Osteocyte (in vitro differentiated cells): ENCODE measurements around the gene TBCEL. TPM values are rescaled to one million over a fixed set of nuclear protein-coding genes. Genes with fewer than 3 reads are reported as not detected.
"Not testable (repeated sequence)": the region's sequence is repeated elsewhere in the genome, so short reads cannot be mapped to it uniquely, and the experiment has no call there.

Experiments used
- DNase-seq: peaks from one replicate; pipeline ENCODE4 v3.0.0; 2021; ENCODE audit warnings: mixed read lengths; ENCODE audit not compliant: unreplicated experiment; ENCODE audit errors: extremely low spot score
- H3K27ac Mint-ChIP-seq: one replicate; pipeline ENCODE4 v1.8.0; 2021; ENCODE audit warnings: mild to moderate bottlenecking, mixed read lengths; ENCODE audit not compliant: unreplicated experiment
- H3K27me3 Mint-ChIP-seq: one replicate; pipeline ENCODE4 v1.8.0; 2021; ENCODE audit warnings: mixed read lengths; ENCODE audit not compliant: unreplicated experiment
- H3K36me3 Mint-ChIP-seq: one replicate; pipeline ENCODE4 v1.8.0; 2021; ENCODE audit warnings: mixed read lengths; ENCODE audit not compliant: unreplicated experiment
- H3K4me1 Mint-ChIP-seq: one replicate; pipeline ENCODE4 v1.8.0; 2021; ENCODE audit warnings: mixed read lengths; ENCODE audit not compliant: unreplicated experiment
- H3K4me3 Mint-ChIP-seq: one replicate; pipeline ENCODE4 v1.8.0; 2021; ENCODE audit warnings: mild to moderate bottlenecking, moderate library complexity, mixed read lengths; ENCODE audit not compliant: unreplicated experiment
- H3K9me3 Mint-ChIP-seq: one replicate; pipeline ENCODE4 v1.8.0; 2021; ENCODE audit warnings: mixed read lengths; ENCODE audit not compliant: unreplicated experiment
- CTCF ChIP-seq: fragments of 200-600 bp; sonication (generic); IDR thresholded peaks from 2 replicates; pipeline ENCODE4 v1.5.0; 2021; ENCODE audit warnings: antibody characterized with exemption, mild to moderate bottlenecking, moderate library complexity
- total RNA-seq: library from RNA; stranded (reverse); gene quantifications from 2 replicates; pipeline ENCODE4 v1.2.1, GENCODE V29; 2021

TBCEL gene
- total RNA-seq, 1 donor from 2014 or later: 40.4 TPM

GRCh38 chr11:121006922-121007321 lies 17.0 kb upstream of the TBCEL start:
- Mint-ChIP-seq H3K9me3 (no peaks in the 10 kb centered on the region), H3K36me3 (no peaks in the 10 kb centered on the region)

GRCh38 chr11:121008551-121008950 lies 15.4 kb upstream of the TBCEL start:
- H3K4me1 Mint-ChIP-seq: no peaks in the 10 kb centered on the region
- H3K27me3 Mint-ChIP-seq: peaks cover 25% of the 10 kb centered on the region
- no peaks in the 10 kb centered on the region for H3K9me3 Mint-ChIP-seq
- no peak for DNase-seq
- H3K4me3 Mint-ChIP-seq: no peak overlapping the region
- H3K36me3 Mint-ChIP-seq: no peaks in the 10 kb centered on the region
- H3K27ac Mint-ChIP-seq: no peak overlapping the region
- TF ChIP-seq CTCF: no peak

More at GRCh38 chr11:121006922-121007321, 17.0 kb upstream of the TBCEL start:
- DNase-seq: no peak
- H3K4me1 Mint-ChIP-seq: no peaks in the 10 kb centered on the region
- H3K27me3 Mint-ChIP-seq: peaks cover 25% of the 10 kb centered on the region
- no peak overlapping the region for H3K4me3 Mint-ChIP-seq
- TF ChIP-seq CTCF: no peak
- no peak overlapping the region for H3K27ac Mint-ChIP-seq

- Mint-ChIP-seq H3K27me3 (peaks cover 38% of the 10 kb centered on the region), H3K4me1 (no peaks in the 10 kb centered on the region), H3K9me3 (no peaks in the 10 kb centered on the region), H3K4me3 (no peak overlapping the region), H3K27ac (no peak overlapping the region), H3K36me3 (no peaks in the 10 kb centered on the region)
- no peak for TF ChIP-seq CTCF
- no peak for DNase-seq
Measured at GRCh38 chr11:121012091-121012490, 11.8 kb upstream of the TBCEL start.

- Mint-ChIP-seq H3K36me3 (no peaks in the 10 kb centered on the region), H3K27ac (no peak overlapping the region), H3K4me3 (no peak overlapping the region), H3K4me1 (no peaks in the 10 kb centered on the region), H3K27me3 (peaks cover 36% of the 10 kb centered on the region), H3K9me3 (no peaks in the 10 kb centered on the region)
- no peak for TF ChIP-seq CTCF
- no peak for DNase-seq
Measured at GRCh38 chr11:121018746-121019145, 5.2 kb upstream of the TBCEL start.

GRCh38 chr11:121021718-121022117 lies 2.2 kb upstream of the TBCEL start:
- H3K4me3 Mint-ChIP-seq, H3K9me3 Mint-ChIP-seq, DNase-seq, H3K27ac Mint-ChIP-seq, H3K36me3 Mint-ChIP-seq: not testable (repeated sequence)
- Mint-ChIP-seq H3K4me1 (peaks cover 15% of the 10 kb centered on the region), H3K27me3 (peaks cover 25% of the 10 kb centered on the region)

GRCh38 chr11:121024989-121025388 lies 1.1 kb downstream of the TBCEL start:
- TF ChIP-seq CTCF: no peak
- no peaks in the 10 kb centered on the region for H3K36me3 Mint-ChIP-seq
- peaks cover 15% of the 10 kb centered on the region for H3K4me1 Mint-ChIP-seq
- H3K27me3 Mint-ChIP-seq: peaks cover 1% of the 10 kb centered on the region
- no peaks in the 10 kb centered on the region for H3K9me3 Mint-ChIP-seq
- H3K4me3 Mint-ChIP-seq: peak overlapping the region; percentile 76
- H3K27ac Mint-ChIP-seq: peak overlapping the region; percentile 29
- DNase-seq: no peak
